DOHH2 (cell line): ENCODE results near the gene MICAL3.

Experiments used
- H3F3A ChIP-seq: fragments of 200-600 bp; sonication (generic), shearing (Covaris generic); 2 replicates; pipeline ENCODE4 v1.6.0; 2016; ENCODE audit warnings: antibody characterized with exemption, mild to moderate bottlenecking; ENCODE audit not compliant: control insufficient read depth, insufficient read depth
- H3K27ac ChIP-seq: fragments of 200-600 bp; sonication (generic); 2 replicates; pipeline ENCODE4 v1.5.1; 2014; ENCODE audit warnings: low read depth, mild to moderate bottlenecking, low read length, moderate library complexity
- H3K27me3 ChIP-seq: fragments of 200-600 bp; sonication (generic); 2 replicates; pipeline ENCODE4 v1.6.1; 2014; ENCODE audit warnings: mild to moderate bottlenecking, low read length, mixed read lengths; ENCODE audit not compliant: control insufficient read depth
- H3K36me3 ChIP-seq: fragments of 200-600 bp; sonication (generic); 2 replicates; pipeline ENCODE4 v1.6.1; 2014; ENCODE audit warnings: mild to moderate bottlenecking, low read length, moderate library complexity, mixed read lengths; ENCODE audit not compliant: control insufficient read depth
- H3K4me1 ChIP-seq: fragments of 200-600 bp; sonication (generic); 2 replicates; pipeline ENCODE4 v1.6.1; 2014; ENCODE audit warnings: mild to moderate bottlenecking, low read length, mixed read lengths; ENCODE audit not compliant: control insufficient read depth
- H3K4me2 ChIP-seq: fragments of 200-600 bp; sonication (generic); 2 replicates; pipeline ENCODE4 v1.6.0; 2014; ENCODE audit warnings: mild to moderate bottlenecking, low read length, moderate library complexity
- H3K4me3 ChIP-seq: fragments of 200-600 bp; sonication (generic); 2 replicates; pipeline ENCODE4 v1.5.1; 2014; ENCODE audit warnings: mild to moderate bottlenecking, low read length, mixed read lengths
- H3K79me2 ChIP-seq: fragments of 200-600 bp; sonication (generic); 2 replicates; pipeline ENCODE4 v1.6.1; 2014; ENCODE audit warnings: mild to moderate bottlenecking, low read length, mixed read lengths; ENCODE audit not compliant: control insufficient read depth
- H3K9me2 ChIP-seq: fragments of 200-600 bp; sonication (generic); replicated peaks from 2 replicates; pipeline ENCODE4 v1.6.1; 2014; ENCODE audit warnings: mild to moderate bottlenecking, low read length, mixed read lengths; ENCODE audit not compliant: control insufficient read depth
- H3K9me3 ChIP-seq: fragments of 200-600 bp; sonication (generic); 2 replicates; pipeline ENCODE4 v1.6.1; 2014; ENCODE audit warnings: antibody characterized with exemption, low read length, mixed read lengths; ENCODE audit not compliant: control insufficient read depth, insufficient read depth
- H4K20me1 ChIP-seq: fragments of 200-600 bp; sonication (generic); 2 replicates; pipeline ENCODE4 v1.6.0; 2014; ENCODE audit warnings: low read depth, mild to moderate bottlenecking, antibody characterized with exemption, low read length, moderate library complexity; ENCODE audit not compliant: control insufficient read depth, insufficient read depth
- EZH2phosphoT487 ChIP-seq: fragments of 200-600 bp; sonication (generic); IDR thresholded peaks from 2 replicates; pipeline ENCODE4 v1.6.1; 2017; ENCODE audit warnings: borderline replicate concordance, mild to moderate bottlenecking, antibody characterized with exemption, low read length, moderate library complexity, mixed read lengths
- TF ChIP-seq, protein P1 (sequence below): fragments of 200-600 bp; sonication (generic); IDR thresholded peaks from one replicate; pipeline ENCODE4 v1.5.1; 2014; ENCODE audit warnings: antibody characterized with exemption, mild to moderate bottlenecking, low read depth, low read length; ENCODE audit not compliant: poor library complexity, severe bottlenecking

The MICAL3 gene

DNA sequence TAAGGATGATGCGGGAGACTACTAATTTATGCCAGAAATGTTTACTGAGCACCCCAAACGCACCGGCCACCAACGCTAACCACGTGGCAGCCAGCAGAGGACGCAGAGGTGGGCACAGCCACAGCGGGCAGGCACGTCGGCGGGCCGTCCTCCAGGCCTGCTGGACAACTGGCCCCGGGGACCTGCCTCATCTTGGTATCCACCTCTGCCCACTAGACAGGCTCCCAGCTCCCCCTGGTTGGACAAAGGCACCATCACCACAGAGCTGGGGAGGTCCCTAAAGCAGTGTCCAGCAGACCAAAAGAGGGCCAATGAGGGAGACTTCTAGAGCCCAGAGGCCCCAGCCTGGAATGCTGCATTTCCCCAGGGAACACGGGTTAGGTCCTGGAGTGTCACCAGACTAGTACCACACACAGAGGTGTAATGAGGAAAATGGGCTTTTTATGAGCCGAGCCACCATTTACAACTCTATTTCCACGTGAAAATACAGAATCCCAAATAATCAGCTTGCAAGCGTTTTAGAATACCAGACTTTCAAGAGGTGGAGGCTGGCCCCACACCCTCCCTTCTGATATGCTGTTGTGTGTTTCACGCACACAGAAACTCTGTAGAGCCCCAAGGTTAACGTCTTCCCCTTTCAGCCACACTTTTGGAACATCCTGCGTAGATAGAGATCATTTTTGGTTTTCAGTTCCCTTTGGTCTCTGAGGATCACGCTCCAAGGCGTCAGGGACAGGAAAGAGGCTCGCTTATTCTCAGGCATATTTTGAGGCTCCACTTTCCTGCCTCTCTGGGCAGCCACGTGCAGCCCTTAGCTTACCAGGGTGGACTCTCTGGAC lies 226.4 kb downstream of the MICAL3 start:
- H3K27me3 ChIP-seq: no peaks in the 10 kb centered on the region
- H3K27ac ChIP-seq: no peak overlapping the region
- TF ChIP-seq, protein P1, sequence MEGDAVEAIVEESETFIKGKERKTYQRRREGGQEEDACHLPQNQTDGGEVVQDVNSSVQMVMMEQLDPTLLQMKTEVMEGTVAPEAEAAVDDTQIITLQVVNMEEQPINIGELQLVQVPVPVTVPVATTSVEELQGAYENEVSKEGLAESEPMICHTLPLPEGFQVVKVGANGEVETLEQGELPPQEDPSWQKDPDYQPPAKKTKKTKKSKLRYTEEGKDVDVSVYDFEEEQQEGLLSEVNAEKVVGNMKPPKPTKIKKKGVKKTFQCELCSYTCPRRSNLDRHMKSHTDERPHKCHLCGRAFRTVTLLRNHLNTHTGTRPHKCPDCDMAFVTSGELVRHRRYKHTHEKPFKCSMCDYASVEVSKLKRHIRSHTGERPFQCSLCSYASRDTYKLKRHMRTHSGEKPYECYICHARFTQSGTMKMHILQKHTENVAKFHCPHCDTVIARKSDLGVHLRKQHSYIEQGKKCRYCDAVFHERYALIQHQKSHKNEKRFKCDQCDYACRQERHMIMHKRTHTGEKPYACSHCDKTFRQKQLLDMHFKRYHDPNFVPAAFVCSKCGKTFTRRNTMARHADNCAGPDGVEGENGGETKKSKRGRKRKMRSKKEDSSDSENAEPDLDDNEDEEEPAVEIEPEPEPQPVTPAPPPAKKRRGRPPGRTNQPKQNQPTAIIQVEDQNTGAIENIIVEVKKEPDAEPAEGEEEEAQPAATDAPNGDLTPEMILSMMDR: no peak
- TF ChIP-seq EZH2phosphoT487: no peak
- H3K79me2 ChIP-seq: no peaks in the 10 kb centered on the region
- no peaks in the 10 kb centered on the region for H3K9me3 ChIP-seq
- peak overlapping the region; percentile 34; the same call in 1 of the 2 replicates for H3K4me2 ChIP-seq
- H3F3A ChIP-seq: peaks cover 9% of the 10 kb centered on the region
- H3K36me3 ChIP-seq: no peaks in the 10 kb centered on the region; the same call in 1 of the 2 replicates
- H3K4me1 ChIP-seq: peaks cover 67% of the 10 kb centered on the region
- H3K4me3 ChIP-seq: no peak overlapping the region
- no peaks in the 10 kb centered on the region for H3K9me2 ChIP-seq
- no peaks in the 10 kb centered on the region for H4K20me1 ChIP-seq

DNA sequence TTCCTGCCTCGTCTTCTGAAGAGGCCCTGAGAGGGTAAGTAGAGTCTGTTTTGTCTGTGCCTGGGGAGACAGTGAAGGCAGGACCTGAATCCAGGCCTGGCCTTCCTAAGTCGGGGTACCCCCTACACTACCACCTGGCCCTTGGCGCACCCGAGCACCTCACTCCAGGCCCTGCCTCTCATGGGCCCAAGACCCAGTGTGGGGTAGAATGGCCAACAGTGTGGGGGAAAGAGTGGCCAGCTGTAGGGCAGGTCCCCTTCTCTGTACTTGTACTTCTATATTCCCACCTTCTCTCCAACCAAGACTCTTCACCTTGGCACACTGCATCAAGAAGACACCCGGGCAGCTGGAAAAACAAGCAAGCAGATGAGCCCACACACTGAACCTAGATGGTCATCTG lies 227.7 kb downstream of the MICAL3 start:
- Histone ChIP-seq H3K4me1 (peaks cover 62% of the 10 kb centered on the region), H3K4me2 (peak overlapping the region; percentile 33), H3K27ac (no peak overlapping the region), H3F3A (peaks cover 9% of the 10 kb centered on the region), H3K9me3 (no peaks in the 10 kb centered on the region), H3K79me2 (no peaks in the 10 kb centered on the region), H3K36me3 (no peaks in the 10 kb centered on the region; the same call in 1 of the 2 replicates), H3K4me3 (peak overlapping the region; percentile 22; the same call in 1 of the 2 replicates), H3K9me2 (no peaks in the 10 kb centered on the region), H4K20me1 (no peaks in the 10 kb centered on the region), H3K27me3 (no peaks in the 10 kb centered on the region)
- TF ChIP-seq, protein P1: no peak
- no peak for TF ChIP-seq EZH2phosphoT487

DNA sequence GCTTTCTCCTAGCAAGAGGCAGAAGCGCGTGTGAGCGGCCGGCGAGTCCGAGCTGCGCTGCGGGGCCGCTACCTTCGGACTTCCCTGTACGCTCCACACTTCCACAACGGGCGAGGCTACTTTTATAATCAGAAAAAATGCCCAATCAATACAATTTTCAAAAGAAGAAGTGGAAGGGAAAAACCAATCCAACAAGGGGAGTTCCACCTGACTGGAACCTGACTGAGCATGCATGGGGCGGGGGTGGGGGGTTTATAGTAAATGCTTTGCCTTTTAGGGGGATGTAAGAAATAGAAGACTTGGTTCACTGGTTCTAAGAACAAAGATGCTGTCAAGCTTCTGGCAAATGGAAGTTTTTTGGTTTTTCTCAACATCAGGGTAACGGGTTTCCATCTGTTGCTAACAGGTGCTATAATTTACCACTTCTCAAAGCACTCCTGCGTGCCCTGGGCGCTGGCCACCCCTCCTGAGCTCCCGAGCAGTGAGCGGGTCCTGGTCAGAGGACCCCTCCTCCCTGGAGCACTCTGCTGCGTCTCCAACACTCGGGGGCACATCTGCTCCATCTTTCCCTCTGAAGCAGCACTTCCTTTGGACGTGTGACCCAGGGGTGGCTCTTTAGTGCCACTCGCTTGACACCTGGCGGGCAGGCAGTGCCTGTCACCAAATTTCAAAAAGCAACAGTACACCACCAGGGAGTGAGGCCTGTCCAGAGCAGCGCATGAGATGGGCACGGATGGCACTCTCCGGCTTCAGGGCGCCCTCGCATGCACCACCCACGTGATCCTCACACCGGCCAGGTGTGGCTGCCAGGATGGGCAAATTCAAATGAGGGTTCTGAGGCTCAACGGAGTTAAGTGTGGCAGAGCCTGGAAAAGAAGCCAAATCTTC lies 228.5 kb downstream of the MICAL3 start:
- Histone ChIP-seq H3K79me2 (no peaks in the 10 kb centered on the region), H3K4me1 (peaks cover 55% of the 10 kb centered on the region), H4K20me1 (no peaks in the 10 kb centered on the region), H3K4me2 (peak overlapping the region; percentile 33), H3K9me3 (no peaks in the 10 kb centered on the region), H3K4me3 (peak overlapping the region; percentile 22; the same call in 1 of the 2 replicates), H3K27me3 (no peaks in the 10 kb centered on the region), H3F3A (peaks cover 9% of the 10 kb centered on the region), H3K36me3 (no peaks in the 10 kb centered on the region; the same call in 1 of the 2 replicates), H3K27ac (no peak overlapping the region), H3K9me2 (no peaks in the 10 kb centered on the region)
- TF ChIP-seq EZH2phosphoT487: no peak
- TF ChIP-seq, protein P1: no peak
